ENCODE data around the gene RASAL3.

RASAL3 gene

GRCh38 chr19:15436012-15436825, 28.1 kb downstream of the RASAL3 start:
- no peak for DNase-seq (ENCODE audit: low read depth, low spot score)

DNA sequence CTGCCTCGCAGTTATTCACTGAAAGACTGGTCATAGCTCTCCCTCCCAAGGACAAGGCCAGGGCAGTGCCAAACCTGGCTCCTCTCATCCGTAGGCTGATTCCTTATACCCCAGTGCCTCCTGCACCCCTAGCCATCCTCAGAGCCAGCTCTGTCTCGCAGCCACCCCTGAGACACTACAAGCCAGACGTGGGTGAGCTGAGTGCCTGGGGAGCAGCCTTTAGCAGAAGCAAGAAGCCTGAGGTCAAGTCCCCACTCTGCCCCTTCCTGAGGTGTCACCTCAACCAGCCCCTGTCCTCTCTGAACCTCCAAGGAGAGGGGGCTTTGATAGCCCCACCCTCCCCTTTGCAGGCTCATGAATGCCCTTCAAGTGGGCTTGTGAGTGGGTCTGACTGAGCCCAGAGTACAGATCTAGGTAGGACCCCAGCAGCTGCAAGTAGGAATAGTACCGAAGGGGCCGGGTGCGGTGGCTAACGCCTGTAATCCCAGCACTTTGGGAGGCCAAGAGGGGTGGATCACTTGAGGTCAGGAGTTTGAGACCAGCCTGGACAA, 30.8 kb downstream of the RASAL3 start:
- no peak for DNase-seq (ENCODE audit: low read depth, low spot score)

- peak; percentile 57 for DNase-seq (ENCODE audit: low read depth, low spot score)
These were observed 31.5 kb downstream of the RASAL3 start for GRCh38 chr19:15432629-15433518.

GRCh38 chr19:15432018-15432494, 32.3 kb downstream of the RASAL3 start:
- DNase-seq (ENCODE audit: low read depth, low spot score): no peak

DNA sequence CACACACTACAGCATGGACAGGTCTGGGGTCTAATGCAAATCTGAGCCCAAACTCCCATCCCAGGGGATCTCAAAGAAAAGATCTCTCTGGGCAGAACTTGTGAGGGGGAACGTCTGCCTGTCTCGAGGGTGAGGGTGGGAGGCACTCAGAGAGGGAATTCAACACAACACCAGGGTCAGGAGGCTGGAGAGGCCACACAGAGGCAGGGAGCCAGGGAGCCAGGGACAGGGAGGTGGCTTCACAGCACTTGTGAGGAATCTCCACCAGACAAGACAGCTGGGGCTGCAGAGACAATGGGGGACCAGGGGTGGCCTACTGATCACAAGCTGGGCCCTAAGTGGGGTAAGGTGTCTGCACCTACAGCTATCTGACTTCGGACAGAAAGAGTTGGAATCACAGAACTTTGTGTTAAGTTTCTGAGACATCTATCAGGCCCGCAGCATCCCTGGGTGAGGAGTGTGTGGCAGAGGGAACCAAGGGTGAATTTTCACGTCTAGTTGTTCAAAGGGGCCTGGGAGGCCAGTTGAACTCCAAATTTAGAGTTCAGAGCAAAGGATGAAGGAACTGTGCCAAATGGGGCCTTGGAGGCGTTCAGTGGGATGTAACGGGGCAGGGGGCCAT, 32.8 kb downstream of the RASAL3 start:
- no peak for DNase-seq (ENCODE audit: low read depth, low spot score)

DNA sequence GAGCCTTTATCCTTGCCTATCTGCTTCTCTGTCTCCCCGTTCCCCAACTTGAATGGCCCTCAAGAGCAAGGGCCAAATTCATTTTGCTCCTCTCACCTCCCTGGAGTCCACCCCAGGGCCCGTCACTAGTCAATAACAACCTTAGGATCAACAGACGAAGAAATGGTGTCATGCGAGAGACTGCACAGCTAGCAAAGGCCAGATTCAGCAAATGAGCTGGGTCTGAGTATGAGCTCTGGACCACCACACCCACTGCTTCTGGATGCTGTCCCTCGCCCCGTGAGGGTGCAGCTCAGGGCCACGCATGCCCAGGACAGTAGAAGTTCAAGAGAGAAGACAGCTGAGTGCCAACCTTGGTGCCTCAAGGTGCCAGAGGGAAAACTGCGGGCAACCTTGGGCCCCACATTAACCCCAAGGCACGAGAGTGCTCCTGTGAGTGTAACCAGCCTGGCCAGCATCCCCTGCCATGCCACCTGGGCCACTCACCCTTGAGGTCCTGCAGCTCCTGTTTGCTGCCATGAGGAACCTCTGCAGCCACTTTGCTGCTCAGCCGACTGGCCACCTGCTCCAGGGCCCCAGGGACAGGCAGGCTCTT, 33.7 kb downstream of the RASAL3 start:
- no peak for DNase-seq (ENCODE audit: low read depth, low spot score)

GRCh38 chr19:15429825-15430467, 34.4 kb downstream of the RASAL3 start:
- no peak for DNase-seq (ENCODE audit: low read depth, low spot score)

DNA sequence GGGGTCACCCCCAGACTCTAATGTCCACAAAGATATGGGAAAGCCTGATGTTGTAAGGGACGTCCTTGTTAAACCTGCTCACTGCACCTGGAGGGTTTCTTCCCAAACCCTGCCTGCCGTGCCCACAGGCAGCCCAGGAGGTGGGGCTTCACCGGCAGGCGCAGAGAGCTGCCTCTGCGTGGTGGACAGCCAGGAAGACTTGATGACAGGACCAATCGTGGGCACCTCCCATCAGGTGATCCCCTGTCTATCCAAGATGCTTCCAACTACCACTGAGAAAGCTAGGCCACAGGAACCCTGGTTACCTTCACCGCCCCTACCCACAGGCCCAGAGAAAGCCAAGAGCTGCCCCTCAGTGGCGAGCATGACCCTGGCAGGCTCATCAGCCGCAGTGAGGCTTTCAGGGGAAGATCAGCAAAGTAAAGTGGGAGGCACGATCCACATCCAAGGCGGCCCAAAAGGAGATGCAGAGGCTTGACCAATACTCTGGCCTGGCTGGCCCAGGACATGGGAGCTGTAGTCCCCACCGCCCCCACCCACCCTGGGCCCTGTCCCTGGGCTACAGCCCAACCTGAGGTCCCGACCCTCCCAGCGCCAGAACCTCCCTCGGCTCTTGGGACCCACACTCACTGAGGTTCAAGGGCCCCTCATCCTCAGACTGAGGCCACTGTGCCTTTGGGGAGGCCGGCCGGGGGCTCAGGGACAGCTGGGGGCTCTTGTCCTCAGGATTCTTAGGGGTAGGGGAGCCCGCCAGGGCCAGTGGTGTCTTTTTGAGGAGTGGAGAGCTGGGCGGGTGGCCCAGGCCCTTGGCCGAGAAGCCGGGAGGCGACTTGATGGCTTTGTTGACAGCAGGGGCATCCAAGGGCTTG, 35.2 kb downstream of the RASAL3 start:
- no peak for DNase-seq (ENCODE audit: low read depth, low spot score)

DNA sequence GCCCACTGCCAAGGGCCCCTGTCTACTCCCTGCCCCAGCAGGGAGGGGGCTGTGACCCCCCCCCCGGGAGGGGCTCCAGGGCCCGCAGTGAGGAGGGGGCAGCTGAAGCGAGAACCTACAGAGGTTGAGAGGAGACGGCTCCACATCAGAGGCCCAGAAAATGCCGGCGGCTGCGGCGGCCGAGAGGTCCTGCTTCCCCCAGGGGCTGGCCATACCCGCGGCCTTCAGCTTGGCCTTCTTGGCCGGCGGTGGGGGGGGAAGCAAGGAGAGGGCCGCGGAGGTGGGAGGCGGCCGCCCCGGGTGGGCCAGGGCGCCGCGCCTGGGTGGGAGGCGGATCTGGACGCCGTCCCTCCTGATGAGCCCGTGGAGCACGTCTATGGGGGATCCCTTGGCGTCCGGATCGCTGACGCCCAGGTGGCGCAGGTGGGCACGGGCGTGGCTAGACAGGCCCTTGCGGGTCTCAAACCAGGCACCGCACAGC, 36.3 kb downstream of the RASAL3 start:
- DNase-seq (ENCODE audit: low read depth, low spot score): no peak

DNA sequence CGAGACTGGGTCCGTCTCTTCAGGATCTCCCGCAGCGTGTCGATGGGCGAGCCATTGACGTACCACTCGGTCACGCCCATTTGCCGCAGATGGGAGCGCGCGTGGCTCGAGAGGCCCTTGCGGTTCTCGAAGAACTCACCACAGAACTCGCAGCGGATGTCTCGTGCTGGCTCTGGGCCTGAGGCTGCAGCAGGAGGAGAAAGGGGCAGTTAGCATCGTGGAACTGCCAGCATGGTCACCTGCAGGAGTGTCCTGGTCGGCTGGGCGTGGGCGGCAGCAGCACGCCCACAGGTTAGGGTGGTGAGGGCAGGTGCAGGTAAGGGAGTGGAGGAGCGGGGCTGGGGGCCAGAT, 37.0 kb downstream of the RASAL3 start:
- DNase-seq (ENCODE audit: low read depth, low spot score): no peak

GRCh38 chr19:15426485-15427349, 37.6 kb downstream of the RASAL3 start:
- DNase-seq (ENCODE audit: low read depth, low spot score): no peak

DNA sequence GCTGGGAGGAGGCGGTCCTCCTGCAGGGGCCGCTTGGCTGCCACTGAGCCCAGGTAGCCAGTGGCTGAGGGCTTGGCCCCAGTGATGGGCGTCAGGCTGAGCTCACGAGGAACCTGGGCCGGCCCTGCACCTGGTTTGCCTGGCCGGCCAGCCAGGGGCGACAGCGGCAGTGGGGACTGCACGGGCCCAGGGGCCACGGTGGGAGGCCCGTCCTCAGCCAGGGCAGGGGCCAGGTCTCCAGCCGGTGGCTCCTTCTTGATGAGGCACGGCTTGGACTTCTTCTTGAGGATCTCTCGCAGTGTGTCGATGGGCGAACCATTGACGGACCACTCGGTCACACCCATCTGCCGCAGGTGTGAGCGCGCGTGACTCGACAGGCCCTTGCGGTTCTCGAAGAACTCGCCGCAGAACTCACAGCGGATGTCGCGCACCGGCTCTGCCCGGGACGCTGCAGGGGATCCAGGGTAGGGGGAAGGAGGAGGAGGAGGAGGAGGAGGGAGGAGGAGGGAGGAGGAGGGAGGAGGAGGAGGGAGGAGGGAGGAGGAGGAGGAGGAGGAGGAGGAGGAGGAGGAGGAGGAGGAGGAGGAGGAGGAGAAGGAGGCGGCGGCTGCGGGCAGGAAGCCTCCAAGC, 38.9 kb downstream of the RASAL3 start:
- DNase-seq (ENCODE audit: low read depth, low spot score): no peak

DNA sequence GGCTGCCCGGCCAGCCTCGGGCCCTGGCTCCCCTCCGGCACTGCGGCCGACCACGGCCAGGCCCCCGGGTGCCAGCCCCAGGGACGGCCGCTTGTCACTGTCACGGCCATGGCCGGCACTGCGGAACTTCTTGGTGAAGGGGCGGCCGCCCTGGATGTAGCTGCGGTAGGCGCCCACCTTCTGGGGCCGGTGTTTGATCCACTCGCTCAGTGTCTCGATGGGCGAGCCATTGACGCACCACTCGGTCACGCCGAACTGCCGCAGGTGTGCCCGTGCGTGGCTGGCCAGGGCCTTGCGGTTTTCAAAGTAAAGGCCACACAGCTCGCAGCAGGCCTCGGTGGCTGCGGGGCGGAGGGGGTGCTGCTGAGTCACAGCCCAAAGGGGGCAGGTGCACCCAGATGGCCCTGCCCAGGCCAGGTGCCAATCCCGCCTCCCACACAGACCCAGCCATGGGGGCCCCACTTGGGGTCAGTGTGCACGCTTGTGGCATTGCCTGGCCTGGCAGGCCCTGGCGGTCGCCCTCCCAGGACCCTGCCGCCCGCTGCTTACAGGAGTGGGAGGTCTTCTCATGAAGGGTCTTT, 39.6 kb downstream of the RASAL3 start:
- DNase-seq (ENCODE audit: low read depth, low spot score): no peak

- no peak for DNase-seq (ENCODE audit: low read depth, low spot score)
These were observed 40.2 kb downstream of the RASAL3 start for GRCh38 chr19:15424121-15424520.

- no peak for DNase-seq (ENCODE audit: low read depth, low spot score)
These were observed 41.2 kb downstream of the RASAL3 start for GRCh38 chr19:15423130-15423529.

DNA sequence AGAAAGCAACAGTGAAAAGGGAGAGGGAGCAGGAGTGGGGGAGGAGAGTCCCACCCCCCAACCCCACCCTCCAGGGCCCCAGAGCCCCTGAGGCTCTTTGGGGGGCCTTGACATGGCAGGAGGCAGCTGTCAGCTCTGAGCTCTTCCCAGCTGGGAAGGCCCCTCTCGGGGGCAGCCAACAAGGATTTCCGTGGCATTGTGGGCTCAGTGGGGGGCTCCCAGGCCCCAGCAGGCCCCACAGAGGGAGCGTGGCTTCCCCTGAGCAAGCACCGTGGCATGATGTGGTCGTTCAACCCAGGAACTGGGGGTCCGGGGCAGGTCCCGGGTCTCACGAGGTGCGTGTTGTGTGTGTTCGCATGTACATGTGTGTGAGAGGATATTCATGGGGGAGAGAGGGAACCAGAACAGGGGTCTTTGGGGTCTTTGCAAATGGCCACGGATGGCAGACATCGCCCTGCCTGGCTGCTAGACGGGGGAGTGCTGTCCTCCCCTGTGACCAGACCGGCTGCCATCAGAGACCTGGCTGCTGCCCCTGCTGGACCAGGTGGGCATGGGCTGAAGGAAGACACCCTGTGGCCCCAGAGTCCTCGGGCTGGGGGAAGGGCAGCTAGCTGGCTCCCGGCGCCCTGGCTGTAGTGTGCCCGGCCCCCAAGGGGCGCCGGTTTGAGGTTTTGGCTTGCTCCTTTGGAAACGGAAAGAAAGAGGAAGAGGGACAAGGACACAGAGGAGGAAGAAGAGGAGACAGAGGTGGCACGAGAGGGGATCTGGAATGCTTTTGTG, 41.9 kb downstream of the RASAL3 start:
- no peak for DNase-seq (ENCODE audit: low read depth, low spot score)

DNA sequence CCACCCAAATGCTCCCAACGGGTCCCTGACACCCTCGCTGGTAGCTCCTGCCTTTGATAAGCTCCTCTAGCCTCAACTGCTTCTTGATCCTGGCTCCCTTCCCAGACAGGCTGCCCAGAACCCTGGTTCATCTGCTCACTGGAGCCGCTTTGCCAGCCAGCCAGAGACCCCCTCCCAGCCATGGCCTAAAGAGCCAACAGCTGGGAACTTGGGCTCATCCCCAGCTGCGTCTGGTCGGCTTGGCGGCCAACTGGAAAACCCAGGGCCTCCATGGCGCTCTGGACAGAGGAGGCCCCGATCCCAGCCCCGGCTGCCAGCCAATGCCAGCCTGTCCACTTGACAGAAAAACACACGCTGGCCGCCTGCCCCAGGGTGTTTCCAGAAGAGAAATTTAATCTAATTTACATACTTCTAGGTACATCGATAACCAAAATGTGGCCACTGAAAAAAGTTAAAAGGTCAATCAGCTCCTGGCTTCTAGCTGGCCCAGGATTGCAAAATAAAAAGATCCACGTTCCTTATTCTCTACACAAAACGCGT, 42.6 kb downstream of the RASAL3 start:
- DNase-seq (ENCODE audit: low read depth, low spot score): no peak
